Karpas-422 (cell line): ENCODE results near the gene MAD1L1. TPM values are rescaled to one million over a fixed set of nuclear protein-coding genes. Genes with fewer than 3 reads are reported as not detected.

ENCODE experiments used
- DNase-seq: peaks from one replicate; pipeline ENCODE4 v3.0.0-alpha.2; 2015
- H2AFZ ChIP-seq: fragments of 200-600 bp; sonication (generic); 2 replicates; pipeline ENCODE4 v1.6.1; 2014; ENCODE audit warnings: antibody characterized with exemption, low read length, mixed read lengths
- H3K27ac ChIP-seq: fragments of 200-600 bp; sonication (generic); 2 replicates; pipeline ENCODE4 v1.5.1; 2014; ENCODE audit warnings: mild to moderate bottlenecking, low read length, moderate library complexity
- H3K27me3 ChIP-seq: fragments of 200-600 bp; sonication (generic); 2 replicates; pipeline ENCODE4 v1.6.1; 2014; ENCODE audit warnings: low read length, mixed read lengths
- H3K36me3 ChIP-seq: fragments of 200-600 bp; sonication (generic); 2 replicates; pipeline ENCODE4 v1.6.1; 2014; ENCODE audit warnings: low read length, mixed read lengths; ENCODE audit not compliant: insufficient read depth
- H3K4me1 ChIP-seq: fragments of 200-600 bp; sonication (generic); 2 replicates; pipeline ENCODE4 v1.6.1; 2014; ENCODE audit warnings: mild to moderate bottlenecking, low read length, mixed read lengths
- H3K4me2 ChIP-seq: fragments of 200-600 bp; sonication (generic); 2 replicates; pipeline ENCODE4 v1.6.1; 2014; ENCODE audit warnings: low read length, low read depth, mild to moderate bottlenecking; ENCODE audit not compliant: poor library complexity, severe bottlenecking
- H3K4me3 ChIP-seq: fragments of 200-600 bp; sonication (generic); 2 replicates; pipeline ENCODE4 v1.5.1; 2014; ENCODE audit warnings: mild to moderate bottlenecking, antibody characterized with exemption, low read length, mixed read lengths
- H3K79me2 ChIP-seq: fragments of 200-600 bp; sonication (generic); 2 replicates; pipeline ENCODE4 v1.6.1; 2014; ENCODE audit warnings: mild to moderate bottlenecking, low read length, mixed read lengths
- H3K9ac ChIP-seq: fragments of 200-600 bp; sonication (generic); 2 replicates; pipeline ENCODE4 v1.6.0; 2014; ENCODE audit warnings: low read length
- H3K9me2 ChIP-seq: fragments of 200-600 bp; sonication (generic), shearing (Covaris generic); replicated peaks from 2 replicates; pipeline ENCODE4 v1.6.0; 2014; ENCODE audit warnings: mild to moderate bottlenecking, low read length, moderate library complexity; ENCODE audit not compliant: insufficient read depth
- H3K9me3 ChIP-seq: fragments of 300-700, 200-600 bp; sonication (generic); 2 replicates; pipeline ENCODE4 v1.6.1; 2014; ENCODE audit warnings: low read length, mixed read lengths
- H4K20me1 ChIP-seq: fragments of 200-600 bp; sonication (generic); 2 replicates; pipeline ENCODE4 v1.6.1; 2014; ENCODE audit warnings: mild to moderate bottlenecking, antibody characterized with exemption, low read length, low read depth; ENCODE audit not compliant: insufficient read depth
- total RNA-seq: library from RNA; depleted of rRNA; stranded (reverse); fragments of >200 nt; shearing (Covaris generic); gene quantifications from 2 replicates; pipeline ENCODE4 v1.2.3, GENCODE V29; 2014; ENCODE audit warnings: low replicate concordance

Gene MAD1L1
- total RNA-seq, 1 experiment from 2014 or later, result 38.6 TPM

DNA sequence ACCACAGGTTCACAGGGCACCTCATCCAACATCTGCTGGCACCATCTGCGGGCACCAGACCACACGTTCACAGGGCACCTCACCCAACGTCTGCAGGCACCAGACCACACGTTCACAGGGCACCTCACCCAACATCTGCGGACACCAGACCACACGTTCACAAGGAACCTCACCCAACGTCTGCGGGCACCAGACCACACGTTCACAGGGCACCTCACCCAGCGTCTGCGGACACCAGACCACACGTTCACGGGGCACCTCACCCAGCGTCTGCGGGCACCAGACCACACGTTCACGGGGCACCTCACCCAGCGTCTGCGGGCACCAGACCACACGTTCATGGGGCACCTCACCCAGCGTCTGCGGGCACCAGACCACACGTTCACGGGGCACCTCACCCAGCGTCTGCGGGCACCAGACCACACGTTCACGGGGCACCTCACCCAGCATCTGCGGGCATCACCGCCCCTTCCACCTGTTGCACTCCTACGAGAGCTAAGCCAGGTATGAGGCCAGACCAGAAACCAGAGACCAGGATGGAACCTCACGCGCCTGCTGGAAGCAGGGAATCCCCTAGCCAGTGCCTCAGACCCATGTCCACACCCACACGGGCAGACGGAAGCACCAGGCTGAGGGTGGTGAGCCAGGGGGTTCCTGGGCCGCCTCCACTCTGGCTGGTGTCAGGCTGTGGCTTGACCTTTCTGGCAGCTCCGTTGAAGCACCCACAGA is 182.8 kb downstream of the MAD1L1 start:
- no peak for DNase-seq
- H3K4me2 ChIP-seq, result no peak overlapping the region
- no peak overlapping the region for H3K27ac ChIP-seq
- H2AFZ ChIP-seq, result no peak overlapping the region
- H3K79me2 ChIP-seq, result no peaks in the 10 kb centered on the region
- H3K9me3 ChIP-seq, result no peaks in the 10 kb centered on the region
- H3K9me2 ChIP-seq, result no peaks in the 10 kb centered on the region
- H4K20me1 ChIP-seq, result peaks cover 11% of the 10 kb centered on the region; the same call in 1 of the 2 replicates
- H3K9ac ChIP-seq, result no peak overlapping the region
- H3K4me1 ChIP-seq, result peaks cover 3% of the 10 kb centered on the region; the same call in 1 of the 2 replicates
- no peaks in the 10 kb centered on the region for H3K36me3 ChIP-seq
- no peaks in the 10 kb centered on the region for H3K27me3 ChIP-seq
- no peak overlapping the region for H3K4me3 ChIP-seq

DNA sequence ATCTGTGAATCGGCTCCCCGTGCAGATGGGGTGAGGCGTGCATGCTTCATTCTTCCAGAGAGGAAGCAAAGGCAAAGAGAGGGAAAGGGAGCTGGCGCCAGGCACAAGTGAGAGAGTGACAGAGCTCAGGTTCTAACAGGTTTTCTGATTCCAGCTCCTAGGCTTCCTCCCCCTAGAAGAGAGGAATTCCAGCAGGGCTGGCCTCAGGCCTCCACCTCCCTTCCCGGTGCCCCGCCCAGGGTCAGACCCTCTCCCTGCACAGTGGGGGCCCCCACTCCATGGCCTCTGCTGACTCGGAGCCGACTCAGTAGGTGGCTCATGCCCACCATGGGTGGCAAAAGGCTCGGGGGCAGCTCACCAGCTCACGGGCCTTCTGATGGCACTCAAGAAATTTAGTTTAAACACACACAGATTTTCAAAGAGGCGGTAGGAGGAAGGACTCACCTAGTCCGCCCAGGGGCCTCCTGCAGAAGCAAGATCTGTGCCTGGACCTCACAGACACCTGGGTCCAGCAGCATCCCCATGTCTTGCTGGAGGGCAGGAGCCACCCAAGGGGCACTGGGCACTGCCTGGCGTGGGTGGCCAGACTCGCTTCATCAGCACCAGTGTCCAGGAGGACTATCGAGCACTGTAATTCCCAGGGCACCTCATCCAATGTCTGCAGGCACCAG is 183.5 kb downstream of the MAD1L1 start:
- H3K9ac ChIP-seq, result no peak overlapping the region
- H4K20me1 ChIP-seq, result peaks cover 11% of the 10 kb centered on the region; the same call in 1 of the 2 replicates
- H3K4me1 ChIP-seq, result peaks cover 3% of the 10 kb centered on the region; the same call in 1 of the 2 replicates
- H3K4me3 ChIP-seq, result no peak overlapping the region
- no peak for DNase-seq
- no peaks in the 10 kb centered on the region for H3K9me2 ChIP-seq
- H3K36me3 ChIP-seq, result no peaks in the 10 kb centered on the region
- H3K27ac ChIP-seq, result no peak overlapping the region
- H2AFZ ChIP-seq, result no peak overlapping the region
- no peaks in the 10 kb centered on the region for H3K27me3 ChIP-seq
- no peaks in the 10 kb centered on the region for H3K9me3 ChIP-seq
- H3K4me2 ChIP-seq, result no peak overlapping the region
- no peaks in the 10 kb centered on the region for H3K79me2 ChIP-seq

DNA sequence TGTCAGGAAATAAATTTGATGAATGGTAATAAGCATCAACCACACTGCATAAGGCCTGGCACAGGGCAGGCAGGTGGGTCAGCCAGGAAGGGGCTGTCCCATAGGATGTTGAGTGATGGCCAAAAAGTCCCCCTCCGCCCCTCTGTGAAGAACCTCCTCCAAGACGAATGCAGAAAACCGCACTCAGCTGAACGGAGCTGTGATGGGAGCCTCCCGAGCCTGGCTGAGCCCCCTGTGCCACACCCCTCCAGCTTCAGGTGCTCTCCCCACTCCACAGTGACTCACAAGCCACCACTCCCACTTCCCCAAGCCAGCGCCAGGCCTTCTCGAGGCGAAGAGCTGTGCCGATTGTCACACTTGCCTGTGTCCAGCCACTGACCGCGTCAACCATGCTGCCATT is 184.2 kb downstream of the MAD1L1 start:
- H3K4me3 ChIP-seq, result no peak overlapping the region
- no peak overlapping the region for H2AFZ ChIP-seq
- H3K9me2 ChIP-seq, result no peaks in the 10 kb centered on the region
- no peaks in the 10 kb centered on the region for H3K36me3 ChIP-seq
- no peak overlapping the region for H3K9ac ChIP-seq
- H3K4me1 ChIP-seq, result peaks cover 3% of the 10 kb centered on the region; the same call in 1 of the 2 replicates
- H4K20me1 ChIP-seq, result peaks cover 11% of the 10 kb centered on the region; the same call in 1 of the 2 replicates
- H3K9me3 ChIP-seq, result no peaks in the 10 kb centered on the region
- DNase-seq, result no peak
- H3K27me3 ChIP-seq, result no peaks in the 10 kb centered on the region
- no peak overlapping the region for H3K27ac ChIP-seq
- H3K4me2 ChIP-seq, result no peak overlapping the region
- no peaks in the 10 kb centered on the region for H3K79me2 ChIP-seq

- Histone ChIP-seq H3K9me2 (no peaks in the 10 kb centered on the region), H3K4me1 (peaks cover 3% of the 10 kb centered on the region; the same call in 1 of the 2 replicates)
Observed at GRCh38 chr7:2048006-2048405, 184.7 kb downstream of the MAD1L1 start.

DNA sequence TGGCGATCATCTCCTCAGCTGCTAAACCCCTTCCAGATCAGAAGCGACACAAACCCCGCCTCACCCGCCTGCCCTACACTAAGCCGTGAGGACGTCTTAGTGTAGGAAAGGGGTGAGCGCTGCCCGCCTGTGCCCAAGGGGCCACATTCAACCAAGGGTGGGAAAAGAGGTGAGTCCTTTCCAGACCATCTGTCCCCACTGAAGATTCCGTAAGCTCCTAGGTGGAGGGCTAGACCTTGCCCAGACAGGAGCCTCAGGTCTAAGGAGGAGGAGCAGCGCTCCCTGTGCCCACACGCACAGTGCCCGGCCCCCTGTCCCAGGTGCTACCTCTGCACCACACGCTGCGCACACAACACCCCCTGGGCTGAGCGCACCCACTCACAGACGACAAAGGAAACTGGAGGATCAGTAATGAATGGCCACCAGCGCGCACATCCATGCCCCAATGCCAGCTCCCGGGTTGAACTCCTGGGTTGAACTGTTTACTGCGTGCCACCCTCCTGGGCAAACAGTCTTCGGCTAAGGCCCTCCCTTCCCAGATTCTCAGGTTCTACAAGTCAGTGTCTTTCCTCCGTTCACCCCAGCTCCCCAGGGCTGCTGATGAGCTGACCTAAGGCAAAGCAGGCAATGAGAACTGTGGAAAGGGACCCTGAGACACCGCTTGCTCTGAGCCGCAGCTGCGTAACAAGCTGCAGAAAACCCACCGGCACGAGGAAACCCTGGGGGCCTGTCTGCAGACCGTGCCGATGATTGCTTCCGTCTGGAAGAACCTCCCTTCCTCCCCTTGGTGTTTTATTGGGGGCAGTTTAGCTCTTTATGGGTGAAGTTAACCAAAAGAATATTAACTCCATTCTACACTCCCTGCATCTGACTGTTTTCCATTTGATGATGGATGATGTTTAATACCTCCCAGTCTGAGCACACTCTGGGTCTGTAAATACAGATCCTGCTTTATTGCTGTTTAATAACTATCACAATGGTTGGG is 185.9 kb downstream of the MAD1L1 start:
- DNase-seq, result no peak

More at GRCh38 chr7:2048006-2048405, 184.7 kb downstream of the MAD1L1 start:
- no peak overlapping the region for H3K27ac ChIP-seq
- DNase-seq, result no peak
- no peak overlapping the region for H3K9ac ChIP-seq
- H3K36me3 ChIP-seq, result no peaks in the 10 kb centered on the region
- H4K20me1 ChIP-seq, result peaks cover 11% of the 10 kb centered on the region; the same call in 1 of the 2 replicates
- H3K4me2 ChIP-seq, result no peak overlapping the region
- no peak overlapping the region for H2AFZ ChIP-seq
- no peak overlapping the region for H3K4me3 ChIP-seq
- H3K79me2 ChIP-seq, result no peaks in the 10 kb centered on the region
- H3K9me3 ChIP-seq, result no peaks in the 10 kb centered on the region
- H3K27me3 ChIP-seq, result no peaks in the 10 kb centered on the region

GRCh38 chr7:2045559-2046405 is 187.0 kb downstream of the MAD1L1 start:
- Histone ChIP-seq H3K79me2 (no peaks in the 10 kb centered on the region), H3K27ac (no peak overlapping the region), H3K9me2 (no peaks in the 10 kb centered on the region), H4K20me1 (peaks cover 20% of the 10 kb centered on the region), H3K9ac (no peak overlapping the region), H3K4me3 (no peak overlapping the region), H3K9me3 (no peaks in the 10 kb centered on the region), H2AFZ (no peak overlapping the region), H3K4me2 (no peak overlapping the region), H3K27me3 (no peaks in the 10 kb centered on the region), H3K4me1 (peaks cover 16% of the 10 kb centered on the region), H3K36me3 (no peaks in the 10 kb centered on the region)
- no peak for DNase-seq

More for the DNA sequence above, 185.9 kb downstream of the MAD1L1 start:
- Histone ChIP-seq H3K4me2 (no peak overlapping the region), H4K20me1 (peaks cover 11% of the 10 kb centered on the region), H3K4me1 (peaks cover 5% of the 10 kb centered on the region; the same call in 1 of the 2 replicates), H3K9me2 (no peaks in the 10 kb centered on the region), H2AFZ (no peak overlapping the region), H3K27ac (no peak overlapping the region), H3K27me3 (no peaks in the 10 kb centered on the region), H3K79me2 (no peaks in the 10 kb centered on the region), H3K36me3 (no peaks in the 10 kb centered on the region), H3K9me3 (no peaks in the 10 kb centered on the region), H3K9ac (no peak overlapping the region), H3K4me3 (no peak overlapping the region)

DNA sequence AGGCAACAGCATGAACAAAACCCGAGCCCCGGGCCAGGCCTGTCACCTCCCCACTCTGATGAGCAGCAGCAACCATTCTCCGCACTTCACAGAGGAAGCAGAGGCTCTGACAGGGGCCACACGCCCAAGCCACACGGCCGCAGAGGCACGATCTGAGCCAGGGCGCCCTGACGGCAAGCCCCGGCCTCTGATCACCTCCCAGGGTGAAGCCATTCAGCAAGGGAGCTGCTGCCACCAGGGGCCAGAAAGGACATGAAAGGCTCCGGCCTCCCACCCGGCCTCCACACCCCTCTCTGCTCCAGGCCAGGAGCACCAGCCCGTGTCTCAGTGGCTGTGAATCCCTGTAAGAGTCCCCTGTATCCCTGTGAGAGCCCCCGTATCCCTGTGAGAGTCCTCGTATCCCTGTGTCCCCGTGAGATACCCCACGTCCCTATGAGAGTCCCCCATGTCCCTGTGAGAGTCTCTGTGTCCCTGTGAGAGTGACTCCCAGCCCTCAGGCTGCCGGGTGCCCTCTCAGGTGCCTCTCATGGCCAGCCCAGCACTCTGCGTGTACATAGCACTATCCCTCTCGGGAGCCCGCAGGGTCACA is 187.8 kb downstream of the MAD1L1 start:
- no peaks in the 10 kb centered on the region for H3K27me3 ChIP-seq
- no peak overlapping the region for H2AFZ ChIP-seq
- H3K4me2 ChIP-seq, result no peak overlapping the region
- no peaks in the 10 kb centered on the region for H3K9me2 ChIP-seq
- no peak overlapping the region for H3K27ac ChIP-seq
- H3K4me1 ChIP-seq, result peaks cover 24% of the 10 kb centered on the region
- no peak overlapping the region for H3K9ac ChIP-seq
- H3K9me3 ChIP-seq, result no peaks in the 10 kb centered on the region
- no peaks in the 10 kb centered on the region for H3K79me2 ChIP-seq
- no peaks in the 10 kb centered on the region for H3K36me3 ChIP-seq
- no peak overlapping the region for H3K4me3 ChIP-seq
- H4K20me1 ChIP-seq, result peaks cover 28% of the 10 kb centered on the region
- no peak for DNase-seq
